Neutrophil (primary cell): ENCODE data around the gene HAUS6.
"Not testable (repeated sequence)": the region's sequence is repeated elsewhere in the genome, so short reads cannot be mapped to it uniquely, and the experiment has no call there.

Source experiments
- H3K27ac ChIP-seq: fragments of 200-600 bp; sonication (generic); 2 replicates; pipeline ENCODE4 v1.5.1; 2016; ENCODE audit warnings: mild to moderate bottlenecking, moderate library complexity
- H3K27me3 ChIP-seq: fragments of 200-600 bp; sonication (generic); 2 replicates; pipeline ENCODE4 v1.6.0; 2016; ENCODE audit warnings: mild to moderate bottlenecking
- H3K36me3 ChIP-seq: fragments of 200-600 bp; sonication (generic); 2 replicates; pipeline ENCODE4 v1.5.1; 2017
- H3K4me1 ChIP-seq, 2 experiments: fragments of 200-600 bp in 1 of 2; sonication (generic) in 1 of 2; 1 replicate in 1 of 2; 2 replicates in 1 of 2; pipeline versions ENCODE4 v1.5.1 to v1.6.1; 2013 to 2016; ENCODE audit warnings: low read depth in 1 of 2, low read length in 1 of 2, mild to moderate bottlenecking in 1 of 2, moderate library complexity in 1 of 2; ENCODE audit not compliant: control insufficient read depth in 1 of 2, insufficient read depth in 1 of 2
- H3K4me3 ChIP-seq, 2 experiments: fragments of 200-600 bp in 1 of 2; sonication (generic) in 1 of 2; 1 replicate in 1 of 2; 2 replicates in 1 of 2; pipeline ENCODE4 v1.5.1; 2013 to 2016; ENCODE audit warnings: low read depth in 1 of 2, low read length in 1 of 2, mild to moderate bottlenecking in 1 of 2, moderate library complexity in 1 of 2
- H3K9me3 ChIP-seq: fragments of 200-600 bp; sonication (generic); 2 replicates; pipeline ENCODE4 v1.5.1; 2016
- CTCF ChIP-seq: fragments of 200-600 bp; sonication (generic); IDR thresholded peaks from 2 replicates; pipeline ENCODE4 v1.5.1; 2016; ENCODE audit warnings: antibody characterized with exemption

The HAUS6 gene

GRCh38 chr9:19102631-19103345 lies at the start of gene HAUS6:
HAUS6 (minus strand) TSS chr9:19102904; CDS start chr9:19102651, 253 bp downstream.
- Histone ChIP-seq H3K9me3 (no peaks in the 10 kb centered on the region), H3K27me3 (no peaks in the 10 kb centered on the region), H3K36me3 (no peaks in the 10 kb centered on the region), H3K27ac (peak within 1 kb of the TSS; percentile 83), H3K4me3 (peak within 1 kb of the TSS; percentile 83 to 90), H3K4me1 (peaks cover 13 to 20% of the 10 kb centered on the region in 2 experiments)
- TF ChIP-seq CTCF = peak; percentile 88

GRCh38 chr9:19152160-19152498 lies 49.4 kb upstream of the HAUS6 start:
- H3K27ac ChIP-seq, H3K27me3 ChIP-seq, H3K4me1 ChIP-seq, H3K36me3 ChIP-seq, H3K9me3 ChIP-seq, H3K4me3 ChIP-seq: not testable (repeated sequence)

- Histone ChIP-seq H3K9me3 (no peaks in the 10 kb centered on the region), H3K27ac (no peak overlapping the region), H3K4me3 (no peak overlapping the region), H3K27me3 (no peaks in the 10 kb centered on the region), H3K4me1 (no peaks in the 10 kb centered on the region), H3K36me3 (no peaks in the 10 kb centered on the region)
- TF ChIP-seq CTCF = no peak
Observed at GRCh38 chr9:19151425-19152159, 48.9 kb upstream of the HAUS6 start.

- TF ChIP-seq CTCF = no peak
- no peak overlapping the region for H3K4me3 ChIP-seq
- H3K9me3 ChIP-seq = no peaks in the 10 kb centered on the region
- no peaks in the 10 kb centered on the region for H3K27me3 ChIP-seq
- no peaks in the 10 kb centered on the region for H3K4me1 ChIP-seq
- H3K27ac ChIP-seq = no peak overlapping the region
- H3K36me3 ChIP-seq = no peaks in the 10 kb centered on the region
Observed at GRCh38 chr9:19149230-19149629, 46.5 kb upstream of the HAUS6 start.

GRCh38 chr9:19148187-19148586 lies 45.5 kb upstream of the HAUS6 start:
- H3K4me1 ChIP-seq = no peaks in the 10 kb centered on the region
- no peak for TF ChIP-seq CTCF
- no peaks in the 10 kb centered on the region for H3K27me3 ChIP-seq

GRCh38 chr9:19146441-19147024 lies 43.8 kb upstream of the HAUS6 start:
- peaks cover 6 to 7% of the 10 kb centered on the region in 2 experiments for H3K4me1 ChIP-seq
- TF ChIP-seq CTCF = no peak
- no peaks in the 10 kb centered on the region for H3K9me3 ChIP-seq
- no peak overlapping the region for H3K4me3 ChIP-seq
- H3K36me3 ChIP-seq = no peaks in the 10 kb centered on the region
- H3K27me3 ChIP-seq = no peaks in the 10 kb centered on the region
- no peak overlapping the region for H3K27ac ChIP-seq

More at GRCh38 chr9:19148187-19148586, 45.5 kb upstream of the HAUS6 start:
- Histone ChIP-seq H3K27ac (no peak overlapping the region), H3K9me3 (no peaks in the 10 kb centered on the region), H3K4me3 (no peak overlapping the region), H3K36me3 (no peaks in the 10 kb centered on the region)
